Heart left ventricle (tissue), 16 donors: ENCODE data around the gene RUFY4. TPM values are rescaled to one million over a fixed set of nuclear protein-coding genes. Genes with fewer than 3 reads are reported as not detected.

Experiments used
- ATAC-seq, 4 donors: fragments of 200-7000 bp; cut with Tn5 transposase; one replicate each; pipeline ENCODE4 v1.9.1; 2020 to 2022; ENCODE audit warnings: moderate library complexity in 4 of 4, mild to moderate bottlenecking in 3 of 4, moderate number of reproducible peaks in 1 of 4
- DNase-seq, 5 donors: peaks; one replicate each; pipeline ENCODE4 v3.0.0-alpha.2; 2020
- H3K27ac ChIP-seq, 12 donors: fragments of 200-600 bp; sonication (generic) in 4 of 12; one replicate each; pipeline versions ENCODE4 v1.5.0 to v1.8.0; 2016 to 2022; ENCODE audit warnings: mild to moderate bottlenecking in 2 of 12
- H3K27me3 ChIP-seq, 9 donors: fragments of 200-600 bp; sonication (generic) in 2 of 9; one replicate each; pipeline versions ENCODE4 v1.5.1 to v1.8.0; 2016 to 2022; ENCODE audit warnings: mild to moderate bottlenecking in 3 of 9
- H3K36me3 ChIP-seq, 9 donors: fragments of 200-600 bp; sonication (generic) in 2 of 9; one replicate each; pipeline versions ENCODE4 v1.5.0 to v1.8.0; 2018 to 2022; ENCODE audit warnings: mild to moderate bottlenecking in 2 of 9
- H3K4me1 ChIP-seq, 12 donors: fragments of 200-600 bp; sonication (generic) in 4 of 12; one replicate each; pipeline versions ENCODE4 v1.5.0 to v1.8.0; 2016 to 2022; ENCODE audit warnings: mild to moderate bottlenecking in 3 of 12
- H3K4me3 ChIP-seq, 12 donors: fragments of 200-600 bp; sonication (generic) in 4 of 12; one replicate each; pipeline versions ENCODE4 v1.5.0 to v1.8.0; 2017 to 2022; ENCODE audit warnings: mild to moderate bottlenecking in 9 of 12, moderate library complexity in 4 of 12
- H3K9me3 ChIP-seq, 12 donors: fragments of 200-600 bp; sonication (generic) in 4 of 12; one replicate each; pipeline versions ENCODE4 v1.5.0 to v1.8.0; 2016 to 2022; ENCODE audit warnings: mild to moderate bottlenecking in 1 of 12
- POLR2A ChIP-seq, 2 donors: fragments of 450-650 bp; IDR thresholded peaks; one replicate each; pipeline ENCODE4 v1.6.1; 2017; ENCODE audit warnings: antibody characterized with exemption in 2 of 2, mild to moderate bottlenecking in 2 of 2, moderate library complexity in 2 of 2
- WGBS, 4 donors: extraction: QIAGEN DNeasy Blood & Tissue Kit in 2 of 4; methylation state at CpG; one replicate each; pipeline versions ENCODE4 v1.1.5 to v1.1.7; 2013 to 2018; 5-methylcytosine and 5-hydroxymethylcytosine counted together
- intact Hi-C, 10 donors: fragments of 100-400 bp; cut with DNase I; formaldehyde crosslinking; loops; one replicate each; pipeline versions ENCODE4 v1.11.1 to v1.14.2; 2022
- polyA plus RNA-seq, 2 donors: library from polyadenylated mRNA; stranded (reverse); fragments of 200-250 nt; gene quantifications; one replicate each; pipeline ENCODE4 v1.2.3, GENCODE V29; 2013
- total RNA-seq, 9 donors: library from RNA; depleted of rRNA in 2 of 9; stranded (reverse); fragments of >200 nt in 2 of 9; fragmentation: NEBNext Ultra II Directional in 3 of 9; extraction: Animal tissue kit (Norgen Biotek cat#: 25700) in 3 of 9; gene quantifications; one replicate each; pipeline versions ENCODE4 v1.1.0 to v1.2.4, GENCODE V29; 2016 to 2023
- TF ChIP-seq, protein P1 (sequence below), 12 donors: fragments of 200-600 bp; sonication (generic) in 4 of 12; IDR thresholded peaks; one replicate each; pipeline versions ENCODE4 v1.5.0 to v1.8.0; 2018 to 2022; ENCODE audit warnings: antibody characterized with exemption in 12 of 12, mild to moderate bottlenecking in 5 of 12
- donor health status: ischemic (EF 13 %, LVEDD 7.1; RV severe dilation, severe dysfunction).
- donor health status: healthy with polysubstance abuse.
- donor health status: DM: no; HTN: yes; CAD: no.
- donor health status: DM: no; HTN: no; CAD: no.
- donor health status: ischemic (EF 25% LVEDD 6.9; RV normal size, moderate dysfunction).
- donor health status: ischemic (EF 25% LVEDD 5.7; RV mildly dilated, moderate dysfunction).
- donor health status: healthy.
- donor health status: DM: yes; HTN: yes; CAD: no.
- donor health status: ischemic (EF 35%, LVEDD 5.7; RV mildly dilated, moderate dysfunction).
- donor health status: nonischemic (EF 11% LVEDD 7.7; RV severe dilation, severe dysfunction).
- donor health status: DM: yes; HTN: yes; CAD: no.
- donor health status: PGD.
- donor health status: ischemic (EF 29% LVEDD 5.4; RV normal size, mild dysfunction).
- donor health status: nonischemic (EF 23%, LVEDD 6.1; RV moderate dilation, normal function).

The RUFY4 gene
- total and polyA plus RNA-seq, 11 donors, result 0.11 to 1.0 (median 0.14) TPM; not detected in 8

DNA sequence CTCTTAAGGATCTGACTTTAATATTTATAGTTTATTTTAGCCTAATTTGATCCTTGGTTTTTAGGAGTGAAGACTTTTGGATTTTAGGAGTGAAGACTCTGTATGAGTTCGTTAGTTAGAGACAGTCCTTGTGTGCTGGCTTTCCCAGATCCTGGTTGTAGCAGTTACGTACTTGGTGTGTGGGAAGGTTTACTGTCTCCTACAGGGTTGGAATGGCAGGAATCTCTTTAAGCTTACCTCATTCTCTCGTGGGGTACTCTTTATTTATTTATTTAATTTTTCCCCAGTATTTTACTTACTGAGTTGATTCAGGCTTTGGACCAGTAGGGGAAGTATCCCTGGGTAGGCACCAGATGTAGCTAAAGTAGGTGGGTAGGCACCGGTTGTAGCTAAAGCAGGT, 54.9 kb downstream of the RUFY4 start:
- intact Hi-C loops, result no loop called here
- TF ChIP-seq, protein P1, sequence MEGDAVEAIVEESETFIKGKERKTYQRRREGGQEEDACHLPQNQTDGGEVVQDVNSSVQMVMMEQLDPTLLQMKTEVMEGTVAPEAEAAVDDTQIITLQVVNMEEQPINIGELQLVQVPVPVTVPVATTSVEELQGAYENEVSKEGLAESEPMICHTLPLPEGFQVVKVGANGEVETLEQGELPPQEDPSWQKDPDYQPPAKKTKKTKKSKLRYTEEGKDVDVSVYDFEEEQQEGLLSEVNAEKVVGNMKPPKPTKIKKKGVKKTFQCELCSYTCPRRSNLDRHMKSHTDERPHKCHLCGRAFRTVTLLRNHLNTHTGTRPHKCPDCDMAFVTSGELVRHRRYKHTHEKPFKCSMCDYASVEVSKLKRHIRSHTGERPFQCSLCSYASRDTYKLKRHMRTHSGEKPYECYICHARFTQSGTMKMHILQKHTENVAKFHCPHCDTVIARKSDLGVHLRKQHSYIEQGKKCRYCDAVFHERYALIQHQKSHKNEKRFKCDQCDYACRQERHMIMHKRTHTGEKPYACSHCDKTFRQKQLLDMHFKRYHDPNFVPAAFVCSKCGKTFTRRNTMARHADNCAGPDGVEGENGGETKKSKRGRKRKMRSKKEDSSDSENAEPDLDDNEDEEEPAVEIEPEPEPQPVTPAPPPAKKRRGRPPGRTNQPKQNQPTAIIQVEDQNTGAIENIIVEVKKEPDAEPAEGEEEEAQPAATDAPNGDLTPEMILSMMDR (IDR thresholded peaks at IDR 0.05), result no peak
- TF ChIP-seq POLR2A (IDR thresholded peaks at IDR 0.05), result no peak
- H3K4me1 ChIP-seq, result peaks cover 0 to 14% (median 1%) of the 10 kb centered on the region in 12 donors
- H3K4me3 ChIP-seq, result no peak overlapping the region
- WGBS, 4 donors, result 76 to 82% (median 81%) methylated on average over 4 of the region's 4 CpGs
- DNase-seq, result no peak
- no peak overlapping the region for H3K27ac ChIP-seq
- no peak for ATAC-seq
- peaks cover 0 to 7% (median 0%) of the 10 kb centered on the region in 9 donors for H3K27me3 ChIP-seq
- H3K36me3 ChIP-seq, result no peaks in the 10 kb centered on the region
- peaks cover 0 to 32% (median 12%) of the 10 kb centered on the region in 12 donors for H3K9me3 ChIP-seq

DNA sequence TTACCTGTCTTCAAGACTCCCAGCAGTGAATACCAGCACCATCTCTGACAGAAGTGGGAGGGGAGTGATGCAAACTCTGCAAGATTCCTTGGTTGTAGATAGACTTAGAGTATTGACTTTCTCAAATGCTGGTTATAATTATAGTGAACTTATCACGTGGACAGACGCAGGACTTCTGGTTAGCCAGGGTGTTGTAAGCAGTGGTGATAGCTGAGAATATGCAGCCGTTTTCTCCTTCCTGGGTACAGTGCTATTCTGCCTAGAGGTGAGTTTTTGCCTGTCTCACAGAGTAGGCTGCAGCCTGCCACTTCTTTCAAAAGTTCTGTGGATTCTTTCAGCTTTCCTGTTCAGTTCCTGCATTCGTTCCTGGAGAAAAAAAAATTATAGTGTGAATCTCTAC, 56.0 kb downstream of the RUFY4 start:
- H3K4me3 ChIP-seq, result peak overlapping the region in 1 of 12 donors; percentile 25
- TF ChIP-seq, protein P1 (IDR thresholded peaks at IDR 0.05), result no peak
- no peak for TF ChIP-seq POLR2A (IDR thresholded peaks at IDR 0.05)
- DNase-seq (no peak), ATAC-seq (peak; percentile 68 to 87 (median 76))
- peak overlapping the region in 1 of 12 donors; percentile 55 for H3K27ac ChIP-seq
- H3K36me3 ChIP-seq, result no peaks in the 10 kb centered on the region
- peaks cover 0 to 14% (median 1%) of the 10 kb centered on the region in 12 donors for H3K4me1 ChIP-seq
- intact Hi-C loops, result no loop called here
- H3K27me3 ChIP-seq, result peaks cover 0 to 8% (median 0%) of the 10 kb centered on the region in 9 donors
- peaks cover 0 to 30% (median 12%) of the 10 kb centered on the region in 12 donors for H3K9me3 ChIP-seq
- WGBS, 4 donors, result 15 to 25% (median 19%) methylated on average over 4 of the region's 4 CpGs

DNA sequence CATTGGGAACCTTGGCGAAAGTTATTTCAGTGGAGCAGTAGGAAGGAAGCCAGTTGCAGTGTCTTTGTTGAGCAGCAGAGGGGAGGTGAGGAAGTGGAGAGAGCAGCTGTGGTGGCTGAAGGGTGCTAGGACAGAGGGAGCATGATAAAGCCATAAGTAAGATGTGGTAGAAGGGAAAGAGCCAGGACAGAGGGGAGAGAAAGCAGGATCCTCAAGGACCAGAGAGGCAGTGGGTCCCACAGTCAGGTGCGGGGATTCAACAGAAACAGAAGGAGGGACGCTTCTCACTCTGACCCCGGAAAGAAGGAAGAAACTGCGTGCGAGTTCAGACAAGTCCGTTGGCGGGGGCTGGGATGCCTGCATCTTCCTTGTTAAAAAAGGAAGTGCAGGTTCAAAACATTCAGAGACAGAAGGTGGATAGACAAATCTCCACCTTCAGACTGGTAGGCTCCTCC, 56.6 kb downstream of the RUFY4 start, which contains the start of gene CXCR2:
CXCR2 (plus strand) TSS at position 403 of the 455 bp plus-strand sequence. CDS start 8,774 bp downstream, outside the sequence.
- Histone ChIP-seq H3K36me3 (no peaks in the 10 kb centered on the region), H3K27ac (peak within 1 kb of the TSS in 1 of 12 donors; percentile 55), H3K27me3 (peaks cover 0 to 8% (median 0%) of the 10 kb centered on the region in 9 donors), H3K4me1 (peaks cover 0 to 14% (median 1%) of the 10 kb centered on the region in 12 donors), H3K9me3 (peaks cover 0 to 26% (median 12%) of the 10 kb centered on the region in 12 donors), H3K4me3 (peak within 1 kb of the TSS in 1 of 12 donors; percentile 25)
- WGBS, 4 donors, result 63 to 65% (median 64%) methylated on average over 8 of the region's 8 CpGs
- TF ChIP-seq, protein P1 (IDR thresholded peaks at IDR 0.05), result no peak
- peak; percentile 46 to 70 (median 57) for ATAC-seq
- DNase-seq, result peak in 4 of 5 donors; percentile 32 to 66 (median 34)
- intact Hi-C loops, result no loop called here

DNA sequence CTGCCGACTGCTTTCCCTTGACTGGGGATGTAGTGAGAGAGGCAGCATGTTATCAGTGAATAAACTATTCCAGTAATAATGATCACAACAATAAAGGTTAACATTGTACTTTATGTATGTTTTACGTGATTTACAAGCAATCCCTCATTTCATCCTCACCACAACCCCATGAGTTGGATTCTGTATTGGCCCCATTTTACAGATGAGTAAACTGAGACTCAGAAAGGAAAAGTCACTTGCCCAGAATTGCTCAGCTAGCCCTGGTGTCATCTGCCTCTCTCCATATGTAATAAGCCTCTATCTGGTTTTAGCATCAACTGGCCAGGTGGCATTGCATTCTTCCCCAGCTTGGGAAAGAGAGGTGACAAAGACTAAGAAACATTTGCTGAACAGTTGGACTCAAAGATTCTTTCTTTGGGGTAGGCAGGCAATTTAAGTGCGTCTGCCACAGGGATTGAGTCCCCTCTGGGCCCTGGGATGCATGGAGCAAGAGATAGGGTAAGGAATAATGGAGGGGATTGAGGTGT, 58.9 kb downstream of the RUFY4 start:
- H3K4me3 ChIP-seq, result no peak overlapping the region
- intact Hi-C loops, result no loop called here
- DNase-seq (no peak), ATAC-seq (no peak)
- H3K9me3 ChIP-seq, result peaks cover 0 to 3% (median 0%) of the 10 kb centered on the region in 12 donors
- no peak overlapping the region for H3K27ac ChIP-seq
- H3K4me1 ChIP-seq, result peaks cover 0 to 14% (median 1%) of the 10 kb centered on the region in 12 donors
- no peak for TF ChIP-seq POLR2A (IDR thresholded peaks at IDR 0.05)
- TF ChIP-seq, protein P1 (IDR thresholded peaks at IDR 0.05), result no peak
- 77 to 90% (median 85%) methylated on average over 3 of the region's 3 CpGs for WGBS, 4 donors
- peaks cover 0 to 8% (median 0%) of the 10 kb centered on the region in 9 donors for H3K27me3 ChIP-seq
- H3K36me3 ChIP-seq, result no peaks in the 10 kb centered on the region
